T-helper 2 cell treated with Interferon-gamma antibody and Interleukin-4, amounts not matched to agents 5 μg/mL and 100 μg/mL, for 36 hours (primary cell): ENCODE results near the gene TPSB2.
"Not testable (repeated sequence)": the region's sequence is repeated elsewhere in the genome, so short reads cannot be mapped to it uniquely, and the experiment has no call there.

ENCODE experiments used
- DNase-seq: peaks from one replicate; pipeline ENCODE4 v3.0.0; 2021; ENCODE audit warnings: low spot score
- H3K27ac Mint-ChIP-seq: one replicate; pipeline ENCODE4 v1.8.0; 2021; ENCODE audit warnings: mild to moderate bottlenecking, mixed read lengths
- H3K27me3 Mint-ChIP-seq: one replicate; pipeline ENCODE4 v1.8.0; 2021; ENCODE audit warnings: low read depth, mixed read lengths
- H3K36me3 Mint-ChIP-seq: one replicate; pipeline ENCODE4 v1.8.0; 2021; ENCODE audit warnings: low read depth, mixed read lengths
- H3K4me1 Mint-ChIP-seq: one replicate; pipeline ENCODE4 v1.8.0; 2021; ENCODE audit warnings: low read depth, mixed read lengths
- H3K4me3 Mint-ChIP-seq: one replicate; pipeline ENCODE4 v1.8.0; 2022; ENCODE audit warnings: mild to moderate bottlenecking, moderate library complexity, mixed read lengths
- H3K9me3 Mint-ChIP-seq: one replicate; pipeline ENCODE4 v1.8.0; 2021; ENCODE audit warnings: mixed read lengths

TPSB2 gene

GRCh38 chr16:1188432-1189189 lies 41.4 kb downstream of the TPSB2 start:
- Mint-ChIP-seq H3K36me3 (no peaks in the 10 kb centered on the region), H3K4me3 (no peak overlapping the region), H3K9me3 (no peaks in the 10 kb centered on the region), H3K27ac (no peak overlapping the region), H3K4me1 (no peaks in the 10 kb centered on the region), H3K27me3 (no peaks in the 10 kb centered on the region)
- peak; percentile 19 for DNase-seq

- H3K36me3 Mint-ChIP-seq, H3K27ac Mint-ChIP-seq, DNase-seq, H3K9me3 Mint-ChIP-seq, H3K4me1 Mint-ChIP-seq, H3K4me3 Mint-ChIP-seq, H3K27me3 Mint-ChIP-seq: not testable (repeated sequence)
These were observed 44.4 kb downstream of the TPSB2 start for GRCh38 chr16:1185460-1186207.

DNA sequence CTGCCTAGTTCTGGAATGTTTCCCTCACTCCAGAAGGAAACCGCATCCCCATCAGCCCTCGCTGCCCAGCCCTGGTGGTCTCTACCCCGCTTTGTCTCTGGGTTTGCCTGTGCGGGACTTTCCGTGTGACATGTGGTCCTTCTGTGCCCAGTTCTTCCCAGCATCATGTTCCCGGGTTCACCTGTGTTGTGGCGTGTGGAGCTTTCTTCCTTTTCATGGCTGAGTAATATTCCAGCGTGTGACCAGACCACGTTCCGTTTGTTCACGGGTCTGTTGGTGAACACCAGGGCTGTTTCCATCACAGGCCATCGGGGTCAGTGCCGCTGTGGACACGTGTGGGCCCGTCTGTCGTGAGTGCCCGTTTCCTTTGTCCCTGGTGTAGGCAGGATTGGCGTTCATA lies 45.0 kb downstream of the TPSB2 start:
- Mint-ChIP-seq H3K27me3 (no peaks in the 10 kb centered on the region), H3K36me3 (no peaks in the 10 kb centered on the region), H3K27ac (no peak overlapping the region), H3K9me3 (no peaks in the 10 kb centered on the region), H3K4me3 (no peak overlapping the region), H3K4me1 (no peaks in the 10 kb centered on the region)
- DNase-seq = no peak

DNA sequence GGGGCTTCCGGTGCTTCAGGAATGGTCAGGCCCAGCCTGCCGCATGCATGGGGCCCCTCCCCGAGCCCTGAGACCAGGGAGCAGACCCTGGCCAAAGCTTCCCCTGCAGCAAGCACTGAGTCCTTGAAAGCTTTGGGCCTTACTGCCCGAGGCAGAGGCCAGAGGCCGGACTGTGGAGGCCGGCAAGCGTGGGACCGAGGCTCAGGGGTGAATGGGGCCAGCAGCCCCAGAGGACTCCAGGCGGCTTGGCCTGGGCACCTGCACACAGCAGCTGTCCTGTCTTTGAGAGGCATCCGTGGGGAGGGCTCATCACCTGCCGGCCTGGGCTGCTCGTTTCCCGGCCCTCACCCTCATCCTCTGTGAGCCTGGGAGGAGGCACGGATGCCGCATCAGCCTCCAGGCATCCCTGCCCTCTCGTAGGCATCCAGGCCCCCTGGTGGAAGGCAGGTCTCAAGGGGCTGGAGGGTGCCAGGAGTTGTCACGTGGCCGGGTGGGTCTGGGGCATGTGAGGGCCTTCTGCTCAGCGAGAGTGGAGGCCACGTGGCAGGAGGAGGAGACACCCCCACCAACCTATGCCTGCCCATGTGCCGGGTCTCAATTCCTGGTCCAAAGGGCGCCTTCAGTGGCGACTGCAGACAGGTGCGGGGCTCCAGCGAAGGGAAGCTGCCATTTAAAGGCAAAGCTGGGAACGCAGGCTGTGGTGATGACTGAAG lies 45.7 kb downstream of the TPSB2 start:
- no peak overlapping the region for H3K27ac Mint-ChIP-seq
- no peak overlapping the region for H3K4me3 Mint-ChIP-seq
- H3K36me3 Mint-ChIP-seq = no peaks in the 10 kb centered on the region
- no peaks in the 10 kb centered on the region for H3K4me1 Mint-ChIP-seq
- H3K9me3 Mint-ChIP-seq = no peaks in the 10 kb centered on the region
- H3K27me3 Mint-ChIP-seq = no peaks in the 10 kb centered on the region
- DNase-seq = no peak

- Mint-ChIP-seq H3K27ac (no peak overlapping the region), H3K9me3 (no peaks in the 10 kb centered on the region), H3K36me3 (no peaks in the 10 kb centered on the region), H3K4me1 (no peaks in the 10 kb centered on the region), H3K27me3 (no peaks in the 10 kb centered on the region), H3K4me3 (no peak overlapping the region)
- DNase-seq = no peak
These were observed 46.8 kb downstream of the TPSB2 start for GRCh38 chr16:1182950-1183907.

- Mint-ChIP-seq H3K27me3 (no peaks in the 10 kb centered on the region), H3K4me3 (no peak overlapping the region), H3K36me3 (no peaks in the 10 kb centered on the region), H3K9me3 (no peaks in the 10 kb centered on the region), H3K27ac (no peak overlapping the region), H3K4me1 (no peaks in the 10 kb centered on the region)
- DNase-seq = no peak
These were observed 47.7 kb downstream of the TPSB2 start for GRCh38 chr16:1182316-1182671.

DNA sequence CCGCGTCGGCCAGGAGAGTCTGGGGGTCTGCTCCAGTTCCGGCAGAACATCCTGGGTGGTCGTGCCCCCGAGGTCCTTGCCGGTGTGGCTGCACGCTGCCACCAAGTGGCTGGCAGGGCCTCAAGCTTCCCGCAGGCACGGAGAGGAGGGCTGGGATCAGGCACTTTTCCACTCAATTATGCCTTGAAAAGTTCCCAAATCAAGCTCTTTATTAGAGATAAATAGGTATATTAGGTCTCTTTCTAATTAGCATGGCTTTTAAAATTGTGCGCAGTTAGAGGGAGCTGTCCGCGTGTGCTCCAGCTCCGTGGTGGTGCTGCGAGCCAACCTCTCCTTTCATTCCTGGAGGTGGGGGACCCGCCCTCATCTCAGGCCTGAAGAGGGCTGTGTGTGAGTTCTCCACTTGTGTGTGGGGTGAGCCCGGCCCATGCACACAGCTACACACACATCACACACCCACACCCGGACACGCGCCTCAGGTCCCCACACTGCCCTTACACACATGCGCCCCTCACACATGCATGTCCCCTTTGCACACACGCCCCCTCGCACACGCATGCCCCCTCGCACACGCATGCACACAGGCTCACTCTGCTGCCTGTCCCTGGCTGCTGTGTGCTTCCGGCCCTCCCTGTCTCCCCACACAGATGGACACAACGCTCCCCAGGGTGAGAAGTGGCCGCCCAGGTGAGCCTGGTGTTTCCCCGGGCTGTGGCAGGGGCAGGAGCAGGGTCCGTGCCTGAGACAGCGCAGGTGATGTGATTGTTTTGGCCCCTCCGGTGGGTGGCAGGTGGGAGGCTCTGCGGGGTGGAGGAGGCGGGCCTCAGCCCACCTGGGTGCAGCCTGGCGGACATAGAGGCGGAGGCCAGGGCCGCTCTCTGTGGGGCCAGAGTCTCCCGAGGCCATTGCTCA lies 48.3 kb downstream of the TPSB2 start:
- H3K4me3 Mint-ChIP-seq = no peak overlapping the region
- no peak for DNase-seq
- no peaks in the 10 kb centered on the region for H3K27me3 Mint-ChIP-seq
- no peaks in the 10 kb centered on the region for H3K4me1 Mint-ChIP-seq
- no peaks in the 10 kb centered on the region for H3K9me3 Mint-ChIP-seq
- H3K36me3 Mint-ChIP-seq = no peaks in the 10 kb centered on the region
- H3K27ac Mint-ChIP-seq = no peak overlapping the region

GRCh38 chr16:1180549-1181403 lies 49.2 kb downstream of the TPSB2 start:
- Mint-ChIP-seq H3K9me3 (no peaks in the 10 kb centered on the region), H3K36me3 (no peaks in the 10 kb centered on the region), H3K4me3 (no peak overlapping the region), H3K27ac (no peak overlapping the region), H3K27me3 (no peaks in the 10 kb centered on the region), H3K4me1 (no peaks in the 10 kb centered on the region)
- DNase-seq = no peak
